ENCODE measurements around the gene QSOX2. TPM values are rescaled to one million over a fixed set of nuclear protein-coding genes. Genes with fewer than 3 reads are reported as not detected.

Gene QSOX2
- total RNA-seq, 3 donors from 2014 or later (not counting 1 experiment from before 2014, with no cell fraction given), result 10.8 to 16.7 (median 16.6) TPM

DNA sequence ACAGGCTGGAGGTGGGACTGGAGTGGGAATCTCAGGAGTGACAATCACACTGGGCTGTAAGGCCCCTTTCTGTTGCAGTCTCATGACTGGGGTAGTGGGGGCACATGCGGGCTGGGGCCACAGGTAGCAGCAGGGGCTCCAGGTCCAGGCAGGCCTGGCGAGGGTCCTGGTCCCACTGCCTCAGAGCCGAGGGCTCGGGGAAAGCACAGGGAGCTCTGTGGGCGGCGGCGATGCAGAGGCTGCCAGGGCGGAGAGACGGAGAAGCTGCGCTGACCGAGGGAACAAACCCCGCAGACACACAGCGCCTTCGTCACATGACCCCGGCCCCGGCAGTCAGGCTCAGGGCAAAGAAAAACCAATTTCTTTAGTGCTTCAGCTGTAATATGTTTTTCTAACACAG, 35.3 kb downstream of the QSOX2 start:
- Histone ChIP-seq H3K4me1 (ENCODE audit: control insufficient read depth, insufficient read depth, low read length) (no peaks in the 10 kb centered on the region), H3K27ac (ENCODE audit: low read length) (no peak overlapping the region), H3K4me3 (ENCODE audit: low read length) (no peak overlapping the region), H3K9me3 (ENCODE audit: control insufficient read depth, insufficient read depth, low read length) (no peaks in the 10 kb centered on the region), H3K27me3 (ENCODE audit: control insufficient read depth, insufficient read depth, low read length) (no peaks in the 10 kb centered on the region), H3K36me3 (ENCODE audit: control insufficient read depth, insufficient read depth, low read length) (peaks cover 36% of the 10 kb centered on the region)
- H3K27me3 Mint-ChIP-seq (ENCODE audit: low read depth in 2 of 2), result peaks cover 0 to 2% of the 10 kb centered on the region in 2 donors
- H3K27ac Mint-ChIP-seq, result no peak overlapping the region
- ATAC-seq (no peak), DNase-seq (no peak)
- WGBS (ENCODE audit: insufficient coverage), result 94% methylated on average over 16 of the region's 16 CpGs
- TF ChIP-seq, protein P1, sequence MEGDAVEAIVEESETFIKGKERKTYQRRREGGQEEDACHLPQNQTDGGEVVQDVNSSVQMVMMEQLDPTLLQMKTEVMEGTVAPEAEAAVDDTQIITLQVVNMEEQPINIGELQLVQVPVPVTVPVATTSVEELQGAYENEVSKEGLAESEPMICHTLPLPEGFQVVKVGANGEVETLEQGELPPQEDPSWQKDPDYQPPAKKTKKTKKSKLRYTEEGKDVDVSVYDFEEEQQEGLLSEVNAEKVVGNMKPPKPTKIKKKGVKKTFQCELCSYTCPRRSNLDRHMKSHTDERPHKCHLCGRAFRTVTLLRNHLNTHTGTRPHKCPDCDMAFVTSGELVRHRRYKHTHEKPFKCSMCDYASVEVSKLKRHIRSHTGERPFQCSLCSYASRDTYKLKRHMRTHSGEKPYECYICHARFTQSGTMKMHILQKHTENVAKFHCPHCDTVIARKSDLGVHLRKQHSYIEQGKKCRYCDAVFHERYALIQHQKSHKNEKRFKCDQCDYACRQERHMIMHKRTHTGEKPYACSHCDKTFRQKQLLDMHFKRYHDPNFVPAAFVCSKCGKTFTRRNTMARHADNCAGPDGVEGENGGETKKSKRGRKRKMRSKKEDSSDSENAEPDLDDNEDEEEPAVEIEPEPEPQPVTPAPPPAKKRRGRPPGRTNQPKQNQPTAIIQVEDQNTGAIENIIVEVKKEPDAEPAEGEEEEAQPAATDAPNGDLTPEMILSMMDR (IDR thresholded peaks at IDR 0.05), result no peak
- H3K36me3 Mint-ChIP-seq, result peaks cover 7% of the 10 kb centered on the region
- H3K4me3 Mint-ChIP-seq, result no peak overlapping the region
- intact Hi-C loops (cut with micrococcal nuclease), result no loop called here
- H3K9me3 Mint-ChIP-seq, result no peaks in the 10 kb centered on the region
- peaks cover 10 to 14% of the 10 kb centered on the region in 2 donors for H3K4me1 Mint-ChIP-seq

DNA sequence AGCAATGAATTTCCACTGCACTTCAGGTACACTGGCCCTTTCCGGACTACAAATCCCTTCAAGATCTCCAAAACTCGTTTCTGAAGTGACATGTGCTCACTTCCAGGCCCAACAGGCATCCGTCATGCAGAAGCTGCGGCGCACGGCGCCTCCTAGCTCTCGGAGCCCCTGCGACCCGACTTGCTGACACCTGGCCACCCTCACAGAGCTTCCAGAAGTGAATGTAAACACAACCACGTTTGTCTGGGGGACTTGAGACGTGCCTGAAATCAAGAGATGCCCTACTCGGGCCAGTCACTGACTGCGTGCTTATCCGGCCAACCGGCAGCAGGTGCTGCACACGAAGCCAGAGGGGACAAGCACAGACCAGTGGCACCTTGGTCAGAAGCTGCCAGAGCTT, 35.8 kb downstream of the QSOX2 start:
- 93% methylated on average over 17 of the region's 17 CpGs for WGBS (ENCODE audit: insufficient coverage)
- DNase-seq (no peak), ATAC-seq (no peak)
- intact Hi-C loops (cut with micrococcal nuclease), result no loop called here
- Mint-ChIP-seq H3K9me3 (no peaks in the 10 kb centered on the region), H3K36me3 (peaks cover 2% of the 10 kb centered on the region), H3K4me3 (no peak overlapping the region), H3K27ac (no peak overlapping the region), H3K4me1 (peaks cover 10 to 14% of the 10 kb centered on the region in 2 donors), H3K27me3 (ENCODE audit: low read depth in 2 of 2) (peaks cover 0 to 2% of the 10 kb centered on the region in 2 donors)
- H3K4me3 ChIP-seq (ENCODE audit: low read length), result no peak overlapping the region
- H3K9me3 ChIP-seq (ENCODE audit: control insufficient read depth, insufficient read depth, low read length), result no peaks in the 10 kb centered on the region
- no peaks in the 10 kb centered on the region for H3K4me1 ChIP-seq (ENCODE audit: control insufficient read depth, insufficient read depth, low read length)
- no peaks in the 10 kb centered on the region for H3K27me3 ChIP-seq (ENCODE audit: control insufficient read depth, insufficient read depth, low read length)
- no peak overlapping the region for H3K27ac ChIP-seq (ENCODE audit: low read length)
- peaks cover 32% of the 10 kb centered on the region for H3K36me3 ChIP-seq (ENCODE audit: control insufficient read depth, insufficient read depth, low read length)
- TF ChIP-seq, protein P1 (IDR thresholded peaks at IDR 0.05), result no peak

DNA sequence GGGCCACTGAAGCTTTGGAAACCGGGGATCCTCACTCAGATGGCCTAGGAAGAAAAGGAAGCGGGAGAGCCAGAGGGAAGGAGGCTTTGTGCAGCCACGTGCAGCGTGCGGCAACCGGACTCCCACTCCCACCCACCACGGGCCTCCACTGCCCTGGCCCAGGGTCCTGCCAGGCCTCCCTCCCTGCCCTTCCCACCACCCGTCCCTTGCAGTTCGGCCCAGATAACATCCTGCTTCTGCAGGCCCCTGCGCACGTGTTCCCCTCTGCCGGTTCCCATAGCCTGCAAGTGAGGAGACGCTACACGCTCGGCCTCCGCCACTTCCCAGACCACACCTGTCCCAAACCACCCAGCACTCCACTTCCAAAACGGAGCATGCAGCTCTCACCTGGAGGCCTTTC, 36.4 kb downstream of the QSOX2 start:
- Histone ChIP-seq H3K4me3 (ENCODE audit: low read length) (no peak overlapping the region), H3K36me3 (ENCODE audit: control insufficient read depth, insufficient read depth, low read length) (peaks cover 27% of the 10 kb centered on the region), H3K9me3 (ENCODE audit: control insufficient read depth, insufficient read depth, low read length) (no peaks in the 10 kb centered on the region), H3K4me1 (ENCODE audit: control insufficient read depth, insufficient read depth, low read length) (peaks cover 3% of the 10 kb centered on the region), H3K27ac (ENCODE audit: low read length) (no peak overlapping the region), H3K27me3 (ENCODE audit: control insufficient read depth, insufficient read depth, low read length) (peaks cover 4% of the 10 kb centered on the region)
- Mint-ChIP-seq H3K9me3 (no peaks in the 10 kb centered on the region), H3K27ac (no peak overlapping the region), H3K27me3 (ENCODE audit: low read depth in 2 of 2) (peaks cover 0 to 2% of the 10 kb centered on the region in 2 donors), H3K36me3 (no peaks in the 10 kb centered on the region), H3K4me3 (no peak overlapping the region), H3K4me1 (peaks cover 10 to 14% of the 10 kb centered on the region in 2 donors)
- DNase-seq (no peak), ATAC-seq (no peak)
- 96% methylated on average over 16 of the region's 17 CpGs for WGBS (ENCODE audit: insufficient coverage)
- TF ChIP-seq, protein P1 (IDR thresholded peaks at IDR 0.05), result no peak
- intact Hi-C loops (cut with micrococcal nuclease), result no loop called here

DNA sequence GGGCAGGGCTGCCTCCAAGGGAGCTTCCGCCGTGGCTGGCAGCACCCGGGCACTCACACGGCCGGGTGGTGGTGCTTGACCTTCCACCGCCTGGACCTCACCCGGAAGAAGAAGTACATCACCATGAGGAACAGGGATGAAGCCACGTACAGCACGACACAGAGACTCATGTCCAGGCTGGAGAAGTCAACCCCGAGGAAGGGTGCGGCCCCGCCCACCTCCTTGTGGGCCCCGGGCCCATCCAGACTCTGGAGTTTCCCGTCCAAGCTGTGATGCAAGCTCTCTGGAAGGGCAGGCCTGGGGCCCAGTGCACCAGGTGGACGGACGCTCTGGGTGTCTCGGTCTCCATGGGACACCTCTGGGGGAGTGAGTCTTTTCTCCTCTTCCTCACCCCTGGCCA, 36.9 kb downstream of the QSOX2 start:
- Mint-ChIP-seq H3K4me1 (peaks cover 10 to 14% of the 10 kb centered on the region in 2 donors), H3K36me3 (no peaks in the 10 kb centered on the region), H3K4me3 (no peak overlapping the region), H3K27me3 (ENCODE audit: low read depth in 2 of 2) (peaks cover 0 to 7% of the 10 kb centered on the region in 2 donors), H3K27ac (no peak overlapping the region), H3K9me3 (no peaks in the 10 kb centered on the region)
- TF ChIP-seq, protein P1 (IDR thresholded peaks at IDR 0.05), result no peak
- intact Hi-C loops (cut with micrococcal nuclease), result no loop called here
- ATAC-seq (no peak), DNase-seq (no peak)
- peaks cover 23% of the 10 kb centered on the region for H3K36me3 ChIP-seq (ENCODE audit: control insufficient read depth, insufficient read depth, low read length)
- peaks cover 9% of the 10 kb centered on the region for H3K27me3 ChIP-seq (ENCODE audit: control insufficient read depth, insufficient read depth, low read length)
- 96% methylated on average over 17 of the region's 17 CpGs for WGBS (ENCODE audit: insufficient coverage)
- peaks cover 3% of the 10 kb centered on the region for H3K4me1 ChIP-seq (ENCODE audit: control insufficient read depth, insufficient read depth, low read length)
- no peak overlapping the region for H3K4me3 ChIP-seq (ENCODE audit: low read length)
- no peaks in the 10 kb centered on the region for H3K9me3 ChIP-seq (ENCODE audit: control insufficient read depth, insufficient read depth, low read length)
- H3K27ac ChIP-seq (ENCODE audit: low read length), result no peak overlapping the region
